ENCODE data around the gene PAX6.

Gene PAX6

GRCh38 chr11:31780480-31780971, 30.6 kb downstream of the PAX6 start:
- H3K9me3 ChIP-seq (ENCODE audit: control insufficient read depth in 2 of 2, low read length in 2 of 2) = peaks cover 0 to 4% of the 10 kb centered on the region in 2 donors
- no peak overlapping the region for H3K4me3 ChIP-seq (ENCODE audit: low read length in 2 of 2)
- H3K9ac ChIP-seq (ENCODE audit: low read length in 2 of 2) = no peak overlapping the region
- no peaks in the 10 kb centered on the region for H3K36me3 ChIP-seq (ENCODE audit: control insufficient read depth in 2 of 2, insufficient read depth in 2 of 2, low read length in 2 of 2)
- H3K27ac ChIP-seq (ENCODE audit: low read length) = no peak overlapping the region
- no peaks in the 10 kb centered on the region for H3K27me3 ChIP-seq (ENCODE audit: control insufficient read depth in 1 of 2, insufficient read depth in 2 of 2, low read length in 2 of 2)
- H3K4me1 ChIP-seq (ENCODE audit: control insufficient read depth, insufficient read depth, low read length) = no peaks in the 10 kb centered on the region

- Histone ChIP-seq H3K36me3 (ENCODE audit: control insufficient read depth in 2 of 2, insufficient read depth in 2 of 2, low read length in 2 of 2) (no peaks in the 10 kb centered on the region), H3K9me3 (ENCODE audit: control insufficient read depth in 2 of 2, low read length in 2 of 2) (peaks cover 0 to 4% of the 10 kb centered on the region in 2 donors), H3K27ac (ENCODE audit: low read length) (no peak overlapping the region), H3K27me3 (ENCODE audit: control insufficient read depth in 1 of 2, insufficient read depth in 2 of 2, low read length in 2 of 2) (no peaks in the 10 kb centered on the region), H3K4me3 (ENCODE audit: low read length in 2 of 2) (no peak overlapping the region), H3K9ac (ENCODE audit: low read length in 2 of 2) (no peak overlapping the region), H3K4me1 (ENCODE audit: control insufficient read depth, insufficient read depth, low read length) (no peaks in the 10 kb centered on the region)
These were observed 31.0 kb downstream of the PAX6 start for GRCh38 chr11:31780078-31780477.

GRCh38 chr11:31779374-31779791, 31.7 kb downstream of the PAX6 start:
- Histone ChIP-seq H3K27ac (ENCODE audit: low read length) (no peak overlapping the region), H3K36me3 (ENCODE audit: control insufficient read depth in 2 of 2, insufficient read depth in 2 of 2, low read length in 2 of 2) (no peaks in the 10 kb centered on the region), H3K9ac (ENCODE audit: low read length in 2 of 2) (no peak overlapping the region), H3K27me3 (ENCODE audit: control insufficient read depth in 1 of 2, insufficient read depth in 2 of 2, low read length in 2 of 2) (no peaks in the 10 kb centered on the region), H3K9me3 (ENCODE audit: control insufficient read depth in 2 of 2, low read length in 2 of 2) (peaks cover 0 to 4% of the 10 kb centered on the region in 2 donors), H3K4me3 (ENCODE audit: low read length in 2 of 2) (no peak overlapping the region), H3K4me1 (ENCODE audit: control insufficient read depth, insufficient read depth, low read length) (no peaks in the 10 kb centered on the region)

- Histone ChIP-seq H3K4me3 (ENCODE audit: low read length in 2 of 2) (no peak overlapping the region), H3K27ac (ENCODE audit: low read length) (no peak overlapping the region), H3K9me3 (ENCODE audit: control insufficient read depth in 2 of 2, low read length in 2 of 2) (peaks cover 0 to 3% of the 10 kb centered on the region in 2 donors), H3K36me3 (ENCODE audit: control insufficient read depth in 2 of 2, insufficient read depth in 2 of 2, low read length in 2 of 2) (no peaks in the 10 kb centered on the region), H3K27me3 (ENCODE audit: control insufficient read depth in 1 of 2, insufficient read depth in 2 of 2, low read length in 2 of 2) (no peaks in the 10 kb centered on the region), H3K4me1 (ENCODE audit: control insufficient read depth, insufficient read depth, low read length) (no peaks in the 10 kb centered on the region), H3K9ac (ENCODE audit: low read length in 2 of 2) (no peak overlapping the region)
These were observed 38.7 kb downstream of the PAX6 start for GRCh38 chr11:31772412-31772811.

GRCh38 chr11:31770011-31770700, 41.0 kb downstream of the PAX6 start:
- Histone ChIP-seq H3K27me3 (ENCODE audit: control insufficient read depth in 1 of 2, insufficient read depth in 2 of 2, low read length in 2 of 2) (no peaks in the 10 kb centered on the region), H3K9ac (ENCODE audit: low read length in 2 of 2) (no peak overlapping the region), H3K36me3 (ENCODE audit: control insufficient read depth in 2 of 2, insufficient read depth in 2 of 2, low read length in 2 of 2) (no peaks in the 10 kb centered on the region), H3K4me1 (ENCODE audit: control insufficient read depth, insufficient read depth, low read length) (no peaks in the 10 kb centered on the region), H3K4me3 (ENCODE audit: low read length in 2 of 2) (no peak overlapping the region), H3K9me3 (ENCODE audit: control insufficient read depth in 2 of 2, low read length in 2 of 2) (no peaks in the 10 kb centered on the region), H3K27ac (ENCODE audit: low read length) (no peak overlapping the region)

GRCh38 chr11:31768749-31769640, 42.1 kb downstream of the PAX6 start:
- Histone ChIP-seq H3K4me1 (ENCODE audit: control insufficient read depth, insufficient read depth, low read length) (no peaks in the 10 kb centered on the region), H3K4me3 (ENCODE audit: low read length in 2 of 2) (no peak overlapping the region), H3K27ac (ENCODE audit: low read length) (no peak overlapping the region), H3K9ac (ENCODE audit: low read length in 2 of 2) (no peak overlapping the region), H3K27me3 (ENCODE audit: control insufficient read depth in 1 of 2, insufficient read depth in 2 of 2, low read length in 2 of 2) (no peaks in the 10 kb centered on the region), H3K9me3 (ENCODE audit: control insufficient read depth in 2 of 2, low read length in 2 of 2) (no peaks in the 10 kb centered on the region), H3K36me3 (ENCODE audit: control insufficient read depth in 2 of 2, insufficient read depth in 2 of 2, low read length in 2 of 2) (no peaks in the 10 kb centered on the region)

- no peak overlapping the region for H3K27ac ChIP-seq (ENCODE audit: low read length)
- no peaks in the 10 kb centered on the region for H3K27me3 ChIP-seq (ENCODE audit: control insufficient read depth in 1 of 2, insufficient read depth in 2 of 2, low read length in 2 of 2)
- H3K9ac ChIP-seq (ENCODE audit: low read length in 2 of 2) = no peak overlapping the region
- no peaks in the 10 kb centered on the region for H3K9me3 ChIP-seq (ENCODE audit: control insufficient read depth in 2 of 2, low read length in 2 of 2)
- H3K36me3 ChIP-seq (ENCODE audit: control insufficient read depth in 2 of 2, insufficient read depth in 2 of 2, low read length in 2 of 2) = no peaks in the 10 kb centered on the region
- H3K4me3 ChIP-seq (ENCODE audit: low read length in 2 of 2) = no peak overlapping the region
- no peaks in the 10 kb centered on the region for H3K4me1 ChIP-seq (ENCODE audit: control insufficient read depth, insufficient read depth, low read length)
These were observed 43.4 kb downstream of the PAX6 start for GRCh38 chr11:31767685-31768084.

GRCh38 chr11:31767066-31767465, 44.1 kb downstream of the PAX6 start:
- H3K4me1 ChIP-seq (ENCODE audit: control insufficient read depth, insufficient read depth, low read length) = no peaks in the 10 kb centered on the region
- H3K27ac ChIP-seq (ENCODE audit: low read length) = no peak overlapping the region

GRCh38 chr11:31764766-31765165, 46.4 kb downstream of the PAX6 start:
- no peak overlapping the region for H3K27ac ChIP-seq (ENCODE audit: low read length)
- no peaks in the 10 kb centered on the region for H3K4me1 ChIP-seq (ENCODE audit: control insufficient read depth, insufficient read depth, low read length)
- no peaks in the 10 kb centered on the region for H3K27me3 ChIP-seq (ENCODE audit: control insufficient read depth in 1 of 2, insufficient read depth in 2 of 2, low read length in 2 of 2)
- H3K9me3 ChIP-seq (ENCODE audit: control insufficient read depth in 2 of 2, low read length in 2 of 2) = no peaks in the 10 kb centered on the region
- H3K9ac ChIP-seq (ENCODE audit: low read length in 2 of 2) = no peak overlapping the region
- H3K4me3 ChIP-seq (ENCODE audit: low read length in 2 of 2) = no peak overlapping the region
- H3K36me3 ChIP-seq (ENCODE audit: control insufficient read depth in 2 of 2, insufficient read depth in 2 of 2, low read length in 2 of 2) = no peaks in the 10 kb centered on the region

More at GRCh38 chr11:31767066-31767465, 44.1 kb downstream of the PAX6 start:
- no peaks in the 10 kb centered on the region for H3K36me3 ChIP-seq (ENCODE audit: control insufficient read depth in 2 of 2, insufficient read depth in 2 of 2, low read length in 2 of 2)
- H3K27me3 ChIP-seq (ENCODE audit: control insufficient read depth in 1 of 2, insufficient read depth in 2 of 2, low read length in 2 of 2) = no peaks in the 10 kb centered on the region
- no peaks in the 10 kb centered on the region for H3K9me3 ChIP-seq (ENCODE audit: control insufficient read depth in 2 of 2, low read length in 2 of 2)
- H3K9ac ChIP-seq (ENCODE audit: low read length in 2 of 2) = no peak overlapping the region
- no peak overlapping the region for H3K4me3 ChIP-seq (ENCODE audit: low read length in 2 of 2)

GRCh38 chr11:31764261-31764660, 46.9 kb downstream of the PAX6 start:
- no peaks in the 10 kb centered on the region for H3K36me3 ChIP-seq (ENCODE audit: control insufficient read depth in 2 of 2, insufficient read depth in 2 of 2, low read length in 2 of 2)

More at GRCh38 chr11:31764261-31764660, 46.9 kb downstream of the PAX6 start:
- no peaks in the 10 kb centered on the region for H3K9me3 ChIP-seq (ENCODE audit: control insufficient read depth in 2 of 2, low read length in 2 of 2)
- H3K4me1 ChIP-seq (ENCODE audit: control insufficient read depth, insufficient read depth, low read length) = no peaks in the 10 kb centered on the region
- H3K27me3 ChIP-seq (ENCODE audit: control insufficient read depth in 1 of 2, insufficient read depth in 2 of 2, low read length in 2 of 2) = no peaks in the 10 kb centered on the region
- H3K27ac ChIP-seq (ENCODE audit: low read length) = no peak overlapping the region
- no peak overlapping the region for H3K4me3 ChIP-seq (ENCODE audit: low read length in 2 of 2)
- no peak overlapping the region for H3K9ac ChIP-seq (ENCODE audit: low read length in 2 of 2)

Data from stomach smooth muscle (tissue), 2 donors.